NT2/D1 (cell line): ENCODE data around the gene LMBRD2.
"Not testable (repeated sequence)": the region's sequence is repeated elsewhere in the genome, so short reads cannot be mapped to it uniquely, and the experiment has no call there.

Experiments
- DNase-seq: peaks from one replicate; pipeline ENCODE4 v3.0.0-alpha.2; 2011; ENCODE audit warnings: low read depth, low spot score
- H3K27me3 ChIP-seq: 2 replicates; pipeline ENCODE4 v1.6.0; 2011; ENCODE audit warnings: mild to moderate bottlenecking; ENCODE audit not compliant: insufficient read length, insufficient read depth
- H3K36me3 ChIP-seq: 2 replicates; pipeline ENCODE4 v1.6.1; 2011; ENCODE audit warnings: mild to moderate bottlenecking, low read length, mixed read lengths; ENCODE audit not compliant: insufficient read depth, insufficient read length
- H3K4me1 ChIP-seq: 2 replicates; pipeline ENCODE4 v1.5.1; 2011; ENCODE audit not compliant: insufficient read depth, insufficient read length
- H3K4me3 ChIP-seq: 2 replicates; pipeline ENCODE4 v1.5.1; 2011; ENCODE audit warnings: low read depth; ENCODE audit not compliant: insufficient read length
- H3K9ac ChIP-seq: 2 replicates; pipeline ENCODE4 v1.6.0; 2011; ENCODE audit warnings: low read depth; ENCODE audit not compliant: insufficient read length
- H3K9me3 ChIP-seq: 2 replicates; pipeline ENCODE4 v1.5.1; 2011; ENCODE audit warnings: mild to moderate bottlenecking, low read length; ENCODE audit not compliant: insufficient read depth
- SUZ12 ChIP-seq: IDR thresholded peaks from 2 replicates; pipeline ENCODE4 v1.6.1; 2011; ENCODE audit not compliant: insufficient read length, insufficient read depth; ENCODE audit errors: extremely low read depth
- YY1 ChIP-seq: IDR thresholded peaks from 2 replicates; pipeline ENCODE4 v1.6.1; 2011; ENCODE audit not compliant: insufficient read length, insufficient read depth
- ZNF274 ChIP-seq: IDR thresholded peaks from 2 replicates; pipeline ENCODE4 v1.6.1; 2011; ENCODE audit warnings: mild to moderate bottlenecking, low read depth, low read length

The LMBRD2 gene

DNA sequence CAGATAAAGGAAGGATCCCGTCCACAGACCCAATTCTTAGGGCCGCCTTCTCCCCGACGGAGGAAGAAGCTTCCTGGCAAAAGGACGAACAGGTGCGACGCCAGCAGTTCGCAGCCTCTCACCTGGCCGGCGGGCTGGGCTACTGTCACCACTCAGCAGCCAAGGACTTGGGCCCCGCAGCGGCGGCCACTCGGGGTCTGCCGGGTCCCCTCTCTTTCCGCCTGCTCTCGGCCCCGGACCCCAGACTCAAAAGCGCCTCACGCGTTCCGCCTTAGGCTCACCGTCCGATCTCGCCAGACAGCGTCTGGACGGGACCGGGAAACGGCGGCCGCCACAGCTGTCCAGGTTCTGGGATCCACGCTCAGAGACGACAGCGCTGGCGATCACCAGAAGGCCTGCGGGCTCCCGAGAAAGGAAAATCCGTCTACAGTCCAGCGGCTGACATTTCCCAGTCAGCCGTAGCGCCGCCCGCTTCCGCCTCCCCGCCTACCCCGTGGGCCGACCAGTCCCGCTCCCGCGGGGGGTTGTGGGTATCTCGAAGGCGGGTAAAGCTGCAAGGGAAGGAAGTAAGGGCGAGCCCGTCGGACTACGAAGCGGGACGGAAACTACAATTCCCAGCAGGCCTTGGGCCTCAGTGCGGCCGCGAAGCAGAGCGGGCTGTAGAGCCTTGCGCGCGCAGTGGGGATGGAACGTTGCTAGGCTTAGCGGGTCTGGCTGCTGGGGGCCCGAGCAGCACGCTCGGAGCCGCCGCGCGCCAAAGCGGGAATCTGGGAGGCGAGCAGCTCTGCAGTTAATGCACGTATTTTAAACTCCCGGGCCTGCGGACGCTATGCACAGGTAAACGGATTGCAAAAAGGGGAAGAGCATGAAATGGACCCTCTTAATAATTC, at the start of gene LMBRD2, which contains the start of gene SKP2:
LMBRD2 (minus strand) TSS at position 454 of the 890 bp plus-strand sequence. CDS start 8,538 bp downstream, outside the sequence.
SKP2 (plus strand) TSS at position 678 of the 890 bp plus-strand sequence; CDS start at position 830, 152 bp downstream.
- no peaks in the 10 kb centered on the region for H3K4me1 ChIP-seq

DNA sequence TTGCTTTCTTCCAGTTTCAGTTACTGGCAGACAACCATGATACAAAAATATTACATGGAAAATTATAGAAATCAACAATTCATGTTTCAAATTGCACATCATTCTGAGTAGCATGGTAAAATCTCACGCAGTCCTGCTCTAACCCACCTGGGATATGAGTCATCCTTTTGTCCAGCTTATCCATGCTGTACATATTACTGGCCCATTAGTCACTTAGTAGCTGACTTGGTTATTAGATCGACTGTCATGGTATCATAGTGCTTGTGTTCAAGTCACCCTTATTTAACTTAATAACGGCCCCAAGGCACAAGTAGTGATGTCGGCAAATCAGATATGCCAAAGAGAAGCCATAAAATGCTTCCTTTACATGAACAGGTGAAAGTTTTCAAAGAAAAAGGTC, 48.8 kb upstream of the LMBRD2 start:
- no peaks in the 10 kb centered on the region for H3K9me3 ChIP-seq
- H3K9ac ChIP-seq, result no peak overlapping the region
- no peak for TF ChIP-seq SUZ12
- TF ChIP-seq YY1, result no peak
- TF ChIP-seq ZNF274, result no peak
- DNase-seq, result no peak
- H3K27me3 ChIP-seq, result no peaks in the 10 kb centered on the region
- no peak overlapping the region for H3K4me3 ChIP-seq
- peaks cover 9% of the 10 kb centered on the region for H3K36me3 ChIP-seq
- H3K4me1 ChIP-seq, result no peaks in the 10 kb centered on the region

More for the DNA sequence above, at the start of gene LMBRD2, which contains the start of gene SKP2:
- H3K27me3 ChIP-seq, result no peaks in the 10 kb centered on the region
- no peak for TF ChIP-seq ZNF274
- no peak for TF ChIP-seq SUZ12
- TF ChIP-seq YY1, result no peak
- DNase-seq, result peak; percentile 90
- H3K9ac ChIP-seq, result peak within 1 kb of the TSS; percentile 86
- H3K4me3 ChIP-seq, result peak within 1 kb of the TSS; percentile 79
- peaks cover 37% of the 10 kb centered on the region for H3K36me3 ChIP-seq
- no peaks in the 10 kb centered on the region for H3K9me3 ChIP-seq

DNA sequence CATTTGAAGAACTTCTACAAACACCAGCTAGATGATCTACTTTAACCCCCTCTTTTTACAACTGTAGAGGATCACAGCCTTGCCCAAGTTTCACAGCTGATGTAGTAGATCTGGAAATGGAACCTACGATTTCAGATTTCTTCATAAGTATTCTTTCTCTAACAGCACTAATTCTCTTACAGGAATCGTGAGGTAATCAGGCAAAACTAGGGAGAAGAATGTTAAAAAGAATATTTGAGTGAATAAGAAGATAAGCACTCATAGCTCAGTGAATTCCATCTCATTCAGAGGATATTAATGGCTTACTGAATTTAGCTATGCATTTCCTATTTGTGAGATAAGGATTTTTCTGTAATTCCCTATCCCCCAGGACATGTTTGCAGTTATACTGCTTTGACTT, 47.9 kb upstream of the LMBRD2 start:
- no peaks in the 10 kb centered on the region for H3K4me1 ChIP-seq
- no peaks in the 10 kb centered on the region for H3K9me3 ChIP-seq
- no peaks in the 10 kb centered on the region for H3K27me3 ChIP-seq
- no peak for DNase-seq
- no peak overlapping the region for H3K4me3 ChIP-seq
- peaks cover 15% of the 10 kb centered on the region for H3K36me3 ChIP-seq
- no peak overlapping the region for H3K9ac ChIP-seq
- TF ChIP-seq SUZ12, result no peak
- TF ChIP-seq ZNF274, result no peak
- no peak for TF ChIP-seq YY1

DNA sequence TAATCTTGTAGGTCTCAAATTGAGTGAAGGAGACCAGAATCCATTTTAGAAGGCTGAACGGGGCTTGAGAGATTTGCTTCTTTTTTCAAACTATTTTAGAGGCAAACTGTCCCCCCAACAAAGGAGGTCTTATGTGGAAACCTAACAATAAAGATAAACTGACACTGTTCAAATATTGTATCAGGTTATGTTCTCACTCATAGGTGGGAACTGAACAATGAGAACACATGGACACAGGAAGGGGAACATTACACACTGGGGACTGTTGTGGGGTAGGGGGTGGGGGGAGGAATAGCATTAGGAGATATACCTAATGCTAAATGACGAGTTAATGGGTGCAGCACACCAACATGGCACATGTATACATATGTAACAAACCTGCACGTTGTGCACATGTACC, 47.1 kb upstream of the LMBRD2 start:
- not testable (repeated sequence) for H3K9ac ChIP-seq, H3K27me3 ChIP-seq, H3K9me3 ChIP-seq, H3K4me3 ChIP-seq, H3K4me1 ChIP-seq, DNase-seq
- H3K36me3 ChIP-seq, result peaks cover 15% of the 10 kb centered on the region

DNA sequence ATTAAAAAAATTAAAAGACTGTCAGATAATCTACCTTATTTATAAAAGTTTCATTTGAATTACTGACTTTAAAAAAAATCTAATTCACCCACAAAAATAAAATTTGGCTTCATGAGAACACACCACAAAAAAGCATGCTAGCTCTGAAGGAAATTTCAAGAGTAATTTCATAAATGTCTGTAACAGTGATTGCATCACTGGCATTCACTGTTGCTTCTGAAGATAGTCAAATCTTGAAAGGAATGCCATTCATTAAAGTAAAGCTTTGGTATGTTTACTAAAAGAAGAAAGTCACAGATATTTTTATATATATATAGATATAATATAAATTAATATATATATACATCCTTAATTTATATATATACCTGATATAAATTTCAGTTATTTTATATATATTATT, 46.6 kb upstream of the LMBRD2 start:
- Histone ChIP-seq H3K9ac (no peak overlapping the region), H3K36me3 (peaks cover 15% of the 10 kb centered on the region), H3K4me3 (no peak overlapping the region), H3K4me1 (no peaks in the 10 kb centered on the region), H3K9me3 (no peaks in the 10 kb centered on the region), H3K27me3 (no peaks in the 10 kb centered on the region)
- DNase-seq, result no peak
- TF ChIP-seq SUZ12 (no peak), YY1 (no peak), ZNF274 (no peak)

DNA sequence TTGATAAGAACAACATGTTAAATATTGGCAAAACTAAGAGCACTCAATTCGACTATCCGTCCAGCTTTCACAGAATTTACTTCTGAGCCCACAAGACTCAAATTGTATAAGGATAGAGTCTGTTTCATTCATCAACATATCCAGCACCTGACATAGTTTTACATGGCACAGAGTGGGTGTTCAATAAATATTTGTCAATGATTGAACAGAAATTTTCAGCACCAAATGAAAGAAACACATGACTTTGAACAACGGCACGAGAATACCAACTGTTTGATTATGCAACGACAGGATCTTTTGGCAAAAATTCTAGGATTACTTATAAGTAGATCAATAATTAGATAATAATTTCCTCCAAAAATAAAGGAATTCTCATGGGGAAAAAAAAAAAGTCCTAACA, 42.1 kb upstream of the LMBRD2 start:
- Histone ChIP-seq H3K27me3 (no peaks in the 10 kb centered on the region), H3K4me1 (no peaks in the 10 kb centered on the region), H3K4me3 (no peak overlapping the region), H3K9ac (no peak overlapping the region), H3K9me3 (no peaks in the 10 kb centered on the region; the same call in 1 of the 2 replicates), H3K36me3 (peaks cover 36% of the 10 kb centered on the region)
- DNase-seq, result no peak
- TF ChIP-seq SUZ12 (no peak), YY1 (no peak), ZNF274 (no peak)

DNA sequence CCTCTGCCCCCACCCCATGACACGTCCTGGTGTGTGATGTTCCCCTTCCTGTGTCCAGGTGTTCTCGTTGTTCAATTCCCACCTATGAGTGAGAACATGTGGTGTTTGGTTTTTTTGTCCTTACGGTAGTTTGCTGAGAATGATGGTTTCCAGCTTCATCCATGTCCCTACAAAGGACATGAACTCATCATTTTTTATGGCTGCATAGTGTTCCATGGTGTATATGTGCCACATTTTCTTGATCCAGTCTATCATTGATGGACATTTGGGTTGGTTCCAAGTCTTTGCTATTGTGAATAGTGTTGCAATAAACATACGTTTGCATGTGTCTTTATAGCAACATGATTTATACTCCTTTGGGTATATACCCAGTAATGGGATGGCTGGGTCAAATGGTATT, 32.7 kb upstream of the LMBRD2 start:
- not testable (repeated sequence) for H3K4me3 ChIP-seq, H3K27me3 ChIP-seq, H3K9ac ChIP-seq, DNase-seq, H3K9me3 ChIP-seq, H3K4me1 ChIP-seq
- H3K36me3 ChIP-seq, result peaks cover 26% of the 10 kb centered on the region
